SK-N-SH treated with all-trans-retinoic acid at 6 μM for 48 hours (cell line): ENCODE data around the gene GNRHR.

Source experiments
- ATAC-seq: fragments of 200-7000 bp; cut with Tn5 transposase; 3 replicates; pipeline ENCODE4 v1.9.1; 2020; ENCODE audit warnings: mild to moderate bottlenecking, moderate library complexity
- ARNTL ChIP-seq: fragments of 450-650 bp; formaldehyde crosslinking; IDR thresholded peaks from 2 replicates; pipeline ENCODE4 v1.5.0; 2020; ENCODE audit warnings: low read depth, mild to moderate bottlenecking, moderate library complexity, borderline replicate concordance
- BACH2 ChIP-seq: fragments of 250-450 bp; sonication (Bioruptor Pico); IDR thresholded peaks from 2 replicates; pipeline ENCODE4 v1.9.0; 2021; ENCODE audit warnings: mild to moderate bottlenecking, borderline replicate concordance
- CREB5 ChIP-seq: fragments of 250-450 bp; sonication (Bioruptor Pico); IDR thresholded peaks from 2 replicates; pipeline ENCODE4 v1.5.1; 2020; ENCODE audit warnings: low read depth, mild to moderate bottlenecking, moderate library complexity
- CSDC2 ChIP-seq: fragments of 250-450 bp; sonication (Bioruptor Pico); IDR thresholded peaks from 2 replicates; pipeline ENCODE4 v1.5.0; 2020; ENCODE audit warnings: mild to moderate bottlenecking, moderate library complexity
- CSRNP3 ChIP-seq: fragments of 250-450 bp; sonication (Bioruptor Pico); IDR thresholded peaks from 2 replicates; pipeline ENCODE4 v1.5.1; 2021; ENCODE audit warnings: mild to moderate bottlenecking, moderate library complexity
- ESRRG ChIP-seq: fragments of 250-450 bp; sonication (Bioruptor Pico); IDR thresholded peaks from 2 replicates; pipeline ENCODE4 v1.6.1; 2021; ENCODE audit warnings: mild to moderate bottlenecking
- GLIS3 ChIP-seq: fragments of 250-450 bp; sonication (Bioruptor Pico); IDR thresholded peaks from 2 replicates; pipeline ENCODE4 v1.5.0; 2020; ENCODE audit warnings: mild to moderate bottlenecking, moderate library complexity
- ISL1 ChIP-seq: fragments of 250-450 bp; sonication (Bioruptor Pico); IDR thresholded peaks from 2 replicates; pipeline ENCODE4 v2.1.2; 2022; ENCODE audit warnings: mild to moderate bottlenecking, moderate library complexity
- OSR1 ChIP-seq: fragments of 250-450 bp; sonication (Bioruptor Pico); IDR thresholded peaks from 2 replicates; pipeline ENCODE4 v1.8.0; 2022; ENCODE audit warnings: moderate library complexity, mild to moderate bottlenecking, inconsistent platforms
- PATZ1 ChIP-seq: fragments of 250-450 bp; sonication (Bioruptor Pico); IDR thresholded peaks from 2 replicates; pipeline ENCODE4 v1.8.0; 2020; ENCODE audit warnings: mild to moderate bottlenecking, moderate library complexity, borderline replicate concordance
- POU6F1 ChIP-seq: fragments of 250-450 bp; sonication (Bioruptor Pico); IDR thresholded peaks from 2 replicates; pipeline ENCODE4 v1.8.0; 2021; ENCODE audit warnings: low read depth, mild to moderate bottlenecking, moderate library complexity, borderline replicate concordance
- PPARA ChIP-seq: fragments of 250-450 bp; sonication (Bioruptor Pico); IDR thresholded peaks from 2 replicates; pipeline ENCODE4 v1.5.0; 2020; ENCODE audit warnings: mild to moderate bottlenecking, borderline replicate concordance
- RARB ChIP-seq: fragments of 250-450 bp; sonication (Bioruptor Pico); IDR thresholded peaks from 2 replicates; pipeline ENCODE4 v1.8.0; 2021; ENCODE audit warnings: mild to moderate bottlenecking, moderate library complexity
- SNAI2 ChIP-seq: fragments of 250-450 bp; sonication (Bioruptor Pico); IDR thresholded peaks from 2 replicates; pipeline ENCODE4 v1.5.0; 2020; ENCODE audit warnings: mild to moderate bottlenecking, moderate library complexity
- TCF4 ChIP-seq: fragments of 250-450 bp; sonication (Bioruptor Pico); IDR thresholded peaks from 2 replicates; pipeline ENCODE4 v1.8.0; 2021; ENCODE audit warnings: mild to moderate bottlenecking, moderate library complexity, borderline replicate concordance
- TOX ChIP-seq: fragments of 250-450 bp; sonication (Bioruptor Pico); IDR thresholded peaks from 2 replicates; pipeline ENCODE4 v1.8.0; 2021; ENCODE audit warnings: mild to moderate bottlenecking, moderate library complexity, borderline replicate concordance
- TSHZ2 ChIP-seq: fragments of 250-450 bp; sonication (Bioruptor Pico); IDR thresholded peaks from 2 replicates; pipeline ENCODE4 v1.5.0; 2020; ENCODE audit warnings: mild to moderate bottlenecking, moderate library complexity
- ZFP30 ChIP-seq: fragments of 450-650 bp; formaldehyde crosslinking; IDR thresholded peaks from 2 replicates; pipeline ENCODE4 v1.5.0; 2022; ENCODE audit warnings: mild to moderate bottlenecking, moderate library complexity
- ZNF565 ChIP-seq: fragments of 450-650 bp; formaldehyde crosslinking; conservative IDR thresholded peaks from 2 replicates; pipeline ENCODE4 v1.5.0; 2020; ENCODE audit warnings: low read depth, mild to moderate bottlenecking, moderate library complexity
- ZNF70 ChIP-seq: fragments of 450-650 bp; formaldehyde crosslinking; IDR thresholded peaks from 2 replicates; pipeline ENCODE4 v1.5.0; 2020; ENCODE audit warnings: mild to moderate bottlenecking, moderate library complexity
- ZNF8 ChIP-seq: fragments of 450-650 bp; formaldehyde crosslinking; IDR thresholded peaks from 2 replicates; pipeline ENCODE4 v1.5.0; 2020; ENCODE audit warnings: mild to moderate bottlenecking, moderate library complexity

GNRHR gene

GRCh38 chr4:67779631-67780030 lies 25.4 kb upstream of the GNRHR start:
- no peak for TF ChIP-seq BACH2 (CRISPR knock-in tag)
- no peak for TF ChIP-seq RARB (CRISPR knock-in tag)
- TF ChIP-seq CSRNP3 (CRISPR knock-in tag) = no peak
- no peak for TF ChIP-seq PATZ1 (CRISPR knock-in tag)
- TF ChIP-seq CREB5 = no peak
- TF ChIP-seq GLIS3 = no peak
- no peak for TF ChIP-seq TCF4 (CRISPR knock-in tag)
- TF ChIP-seq CSDC2 (CRISPR knock-in tag) = no peak
- TF ChIP-seq OSR1 (CRISPR knock-in tag) = no peak
- TF ChIP-seq PPARA = no peak
- TF ChIP-seq ZNF70 = no peak
- no peak for TF ChIP-seq TSHZ2
- no peak for TF ChIP-seq ESRRG
- TF ChIP-seq ZNF8 (CRISPR knock-in tag) = no peak
- TF ChIP-seq ZNF565 = no peak
- no peak for TF ChIP-seq ARNTL (CRISPR knock-in tag)
- no peak for TF ChIP-seq ZFP30 (CRISPR knock-in tag)
- ATAC-seq = no peak

- ATAC-seq = no peak
- TF ChIP-seq ARNTL (CRISPR knock-in tag) = no peak
- TF ChIP-seq, all 23 proteins: peak for 0
These were observed 22.6 kb upstream of the GNRHR start for GRCh38 chr4:67776746-67777145.

- no peak for ATAC-seq
- no peak for TF ChIP-seq BACH2 (CRISPR knock-in tag)
These were observed 16.2 kb upstream of the GNRHR start for GRCh38 chr4:67770422-67770821.

GRCh38 chr4:67765928-67766327 lies 11.7 kb upstream of the GNRHR start:
- ATAC-seq = 0 out of 3 replicates have a peak, but pooled peaks have one; percentile 30
- no peak for TF ChIP-seq POU6F1 (CRISPR knock-in tag)
- TF ChIP-seq CSDC2 (CRISPR knock-in tag) = no peak
- no peak for TF ChIP-seq GLIS3
- no peak for TF ChIP-seq CREB5
- TF ChIP-seq TSHZ2 = no peak
- TF ChIP-seq ISL1 (CRISPR knock-in tag) = no peak
- no peak for TF ChIP-seq ZNF565
- no peak for TF ChIP-seq ZNF8 (CRISPR knock-in tag)
- no peak for TF ChIP-seq SNAI2 (CRISPR knock-in tag)
- TF ChIP-seq TOX (CRISPR knock-in tag) = no peak
- TF ChIP-seq PPARA = no peak
- TF ChIP-seq CSRNP3 (CRISPR knock-in tag) = no peak
- TF ChIP-seq ARNTL (CRISPR knock-in tag) = no peak
- TF ChIP-seq TCF4 (CRISPR knock-in tag) = no peak
- TF ChIP-seq ZFP30 (CRISPR knock-in tag) = no peak
